Left renal pelvis (tissue), 4 donors: Measurements from ENCODE around the gene BDKRB2. TPM values are rescaled to one million over a fixed set of nuclear protein-coding genes. Genes with fewer than 3 reads are reported as not detected.
"Not testable (repeated sequence)": the region's sequence is repeated elsewhere in the genome, so short reads cannot be mapped to it uniquely, and the experiment has no call there.

Experiments used
- DNase-seq, 4 donors: peaks; one replicate each; pipeline ENCODE4 v3.0.0-alpha.2; 2013; ENCODE audit warnings: low read depth in 4 of 4, low spot score in 3 of 4
- polyA plus RNA-seq, 4 donors: library from polyadenylated mRNA; unstranded; fragments of 120-200 nt; gene quantifications; one replicate each; pipeline ENCODE4 v1.2.1, GENCODE V29; 2013; ENCODE audit not compliant: insufficient read length in 4 of 4

Gene BDKRB2
- polyA plus RNA-seq, 4 donors = 3.3 to 4.2 (median 3.4) TPM

DNA sequence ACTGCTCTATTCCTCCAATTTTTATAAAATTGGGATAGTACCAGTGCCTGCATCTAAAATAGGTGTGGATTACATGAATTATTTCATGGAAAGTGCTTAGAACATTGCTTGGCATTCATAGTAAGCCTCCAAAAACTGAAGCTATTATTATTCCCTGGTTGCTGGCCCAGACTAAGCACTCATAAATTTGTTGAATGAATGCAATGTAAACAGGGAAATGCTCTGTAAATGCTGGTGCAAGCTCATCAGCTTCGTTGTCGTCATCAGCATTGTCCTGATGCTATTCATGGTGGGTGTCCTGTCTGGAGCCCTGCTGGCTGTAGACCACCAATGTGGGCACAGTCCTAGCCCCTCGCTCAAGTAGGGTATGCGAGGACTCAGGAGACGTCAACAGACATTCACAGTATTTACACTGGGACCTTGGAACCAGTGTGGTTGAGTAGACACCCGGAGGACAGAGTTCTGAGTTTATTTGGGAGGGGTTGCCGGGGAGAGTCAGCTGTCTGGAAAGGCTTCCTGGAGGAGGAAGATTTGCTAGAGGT, 16.5 kb downstream of the BDKRB2 start:
- DNase-seq = no peak

DNA sequence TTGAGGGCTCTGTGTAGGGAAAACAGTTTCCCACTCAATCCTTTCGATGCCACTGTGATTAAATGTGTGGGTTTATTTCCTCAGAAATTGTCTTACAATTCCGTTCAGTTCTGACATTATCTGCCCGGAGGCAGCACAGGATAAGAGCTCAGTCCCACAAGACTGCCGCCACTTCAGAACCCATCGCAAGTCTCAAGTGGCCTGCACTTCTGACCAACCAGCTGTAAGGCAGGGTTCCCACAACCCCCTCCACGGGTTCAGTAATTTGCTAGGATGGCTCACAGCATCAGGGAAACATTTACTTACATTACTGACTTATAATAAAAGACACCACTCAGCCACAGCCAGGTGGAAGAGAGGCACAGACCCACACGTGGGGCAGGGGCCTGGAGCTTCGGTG, 17.2 kb downstream of the BDKRB2 start:
- DNase-seq = no peak

DNA sequence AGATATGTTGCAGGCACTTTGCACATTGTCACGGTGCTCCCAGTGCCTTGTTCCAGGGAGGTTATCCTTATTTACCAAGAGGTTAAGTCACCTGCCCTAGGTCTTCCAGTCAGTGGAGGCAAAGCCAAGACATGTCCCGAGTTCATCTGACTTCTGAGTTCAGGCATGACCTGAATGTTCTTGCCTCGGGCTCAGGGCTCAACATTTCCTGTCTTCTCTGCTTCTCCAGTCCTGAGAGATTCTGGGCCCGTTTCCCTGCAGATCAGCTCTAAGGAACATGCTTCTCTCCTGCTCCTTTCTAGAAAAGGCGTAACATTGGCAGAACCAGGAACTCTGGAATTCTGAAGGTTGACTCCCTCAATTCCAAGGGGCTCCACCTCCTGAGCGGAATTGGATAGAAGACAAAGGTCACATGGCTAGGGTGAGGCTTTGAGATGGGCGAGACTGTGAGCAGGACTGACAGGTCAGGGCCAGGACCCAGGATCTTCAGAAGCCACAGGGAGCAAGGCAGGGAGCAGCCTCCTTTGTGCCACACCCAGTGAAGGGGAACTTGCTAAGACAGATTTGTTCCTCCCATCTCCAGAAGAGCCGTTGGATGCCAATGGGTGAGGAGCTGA, 19.9 kb downstream of the BDKRB2 start:
- DNase-seq = no peak

DNA sequence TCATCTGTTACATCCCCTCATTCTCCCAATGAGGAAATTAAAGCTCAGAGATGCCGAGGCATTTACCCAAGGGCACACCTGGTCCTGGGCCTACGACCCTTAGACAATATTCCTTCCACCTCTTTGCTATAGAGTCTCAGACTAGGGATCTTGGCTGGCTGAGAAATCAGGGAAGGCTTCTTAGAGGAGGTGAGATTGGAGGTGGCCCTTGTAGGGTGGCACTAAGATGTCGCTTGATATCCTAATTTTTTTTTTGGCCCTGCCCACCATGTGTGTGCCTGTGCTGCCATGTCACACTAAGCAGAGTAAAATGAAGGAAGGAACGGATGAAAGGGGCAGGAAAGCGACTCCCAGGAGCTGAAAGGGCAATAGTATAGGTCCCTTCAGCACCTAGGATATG, 20.6 kb downstream of the BDKRB2 start:
- no peak for DNase-seq

DNA sequence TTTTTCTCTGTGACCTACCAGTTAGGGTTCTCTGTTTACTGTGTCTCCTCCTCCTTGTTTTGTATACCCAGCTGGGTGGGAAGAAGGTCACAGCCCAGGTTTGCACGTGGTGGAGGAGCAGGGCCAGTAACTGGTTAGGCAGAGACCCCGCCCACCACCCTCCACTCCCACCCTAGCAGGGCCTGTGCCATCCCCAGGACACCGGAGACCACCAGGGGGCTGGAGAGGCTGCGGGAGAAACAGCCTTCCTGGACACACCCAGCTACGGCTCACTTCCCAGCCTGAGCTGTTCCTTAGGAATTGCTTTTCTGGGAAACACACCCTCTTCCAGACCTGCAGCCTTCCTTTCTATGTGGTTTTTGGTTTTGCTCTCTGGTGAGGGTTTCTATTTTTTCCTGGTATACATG, 21.1 kb downstream of the BDKRB2 start:
- no peak for DNase-seq

DNA sequence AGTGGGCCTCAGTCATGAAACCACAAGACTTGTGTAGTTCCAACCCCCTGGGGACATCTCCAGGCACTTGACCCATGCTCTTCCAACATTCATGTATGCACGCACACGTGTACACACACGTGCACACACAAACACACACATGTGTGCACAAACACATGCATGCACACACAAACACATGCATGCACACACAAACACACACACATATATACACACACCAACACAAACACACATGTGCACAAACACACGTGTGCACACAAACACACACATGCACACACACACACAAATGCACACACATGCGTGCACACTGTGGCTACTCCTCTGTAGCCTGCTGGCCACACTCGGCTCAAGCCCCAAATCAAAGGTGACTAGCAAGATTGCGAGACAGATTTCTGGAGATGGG, 22.8 kb downstream of the BDKRB2 start:
- DNase-seq = no peak

DNA sequence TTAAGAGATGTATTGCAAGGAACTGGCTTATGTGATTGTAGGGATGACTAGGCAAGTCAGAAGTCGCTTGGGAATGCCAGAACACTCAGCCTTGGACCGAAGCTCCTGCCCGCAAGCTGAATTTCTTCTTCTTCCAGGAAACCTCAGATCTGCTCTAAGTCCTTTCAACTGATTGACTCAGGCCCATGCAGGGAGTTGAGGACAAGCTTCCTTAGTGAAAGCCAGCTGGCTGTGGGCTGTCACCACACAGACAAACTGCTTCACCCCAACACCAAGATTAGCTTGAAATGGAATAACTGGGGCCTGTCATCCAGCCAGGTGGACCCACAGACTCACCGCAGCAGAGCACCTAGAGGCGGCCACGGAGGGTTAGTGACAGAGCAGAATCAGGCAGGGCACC, 24.7 kb downstream of the BDKRB2 start:
- no peak for DNase-seq

DNA sequence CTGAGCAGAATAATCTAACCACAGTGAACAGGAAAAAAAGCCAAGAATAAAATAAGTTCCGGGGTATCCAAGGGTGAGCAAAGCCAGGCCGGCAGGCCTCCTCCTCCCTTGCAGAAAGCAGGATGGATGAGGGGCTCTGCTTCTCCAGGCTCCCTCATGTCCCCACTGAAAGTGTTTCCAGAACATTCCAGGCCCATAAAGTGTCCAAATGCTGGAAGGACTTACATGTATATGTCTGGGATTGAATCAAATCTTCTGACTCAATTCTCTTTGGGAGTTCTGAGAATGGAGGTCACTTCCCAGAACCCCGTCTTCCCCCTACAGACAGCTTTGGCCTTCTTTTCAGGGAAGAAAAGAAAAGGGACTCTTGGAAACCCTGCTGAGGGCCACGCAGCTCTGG, 26.4 kb downstream of the BDKRB2 start:
- no peak for DNase-seq

DNA sequence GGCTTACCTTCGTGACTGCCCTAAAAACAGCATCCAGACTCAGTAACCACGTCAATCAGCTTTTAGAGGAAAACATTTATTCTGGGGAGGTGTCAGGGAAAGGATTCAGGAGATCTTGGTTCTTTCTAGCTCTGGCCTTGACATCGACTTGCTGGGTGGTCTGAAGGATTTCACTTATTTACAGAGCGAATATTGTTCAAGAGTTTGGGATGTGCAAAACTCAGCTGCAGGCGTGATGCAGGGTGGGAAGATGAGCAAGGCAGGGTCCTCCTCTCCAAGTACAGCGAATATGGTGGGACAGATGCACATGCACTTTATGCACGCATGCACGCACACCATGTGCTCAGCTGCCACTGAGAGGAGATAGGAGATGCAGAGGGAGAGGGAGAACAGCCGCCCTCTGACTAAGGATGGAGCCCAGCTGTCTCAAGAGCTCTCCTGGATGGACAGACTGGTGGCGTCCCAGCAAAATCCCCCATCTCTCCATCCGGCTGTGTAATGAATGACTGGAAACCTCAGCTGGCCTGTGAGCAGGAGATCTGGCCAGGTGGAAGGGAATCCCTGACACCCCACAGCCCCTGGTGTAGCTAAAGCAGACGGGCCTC, 27.0 kb downstream of the BDKRB2 start:
- DNase-seq = no peak

DNA sequence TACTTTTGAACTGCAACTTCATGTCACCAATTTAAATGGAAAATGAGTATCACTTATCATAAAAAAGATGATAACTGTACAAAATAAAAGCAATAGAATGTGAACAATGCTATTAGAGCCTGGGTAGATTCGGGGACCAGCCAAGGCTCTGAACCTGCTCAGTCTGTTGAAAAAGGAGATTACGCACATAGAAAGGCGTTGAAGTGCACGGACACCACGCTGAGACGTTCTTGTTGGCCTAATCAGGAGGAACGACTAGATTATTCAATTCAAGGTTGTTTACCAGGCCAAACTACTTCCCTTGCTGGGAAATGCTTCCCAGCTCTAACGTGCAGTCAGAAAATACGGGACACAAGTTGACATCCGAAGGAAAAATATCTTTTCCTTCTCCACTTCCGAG, 27.9 kb downstream of the BDKRB2 start:
- DNase-seq = no peak

DNA sequence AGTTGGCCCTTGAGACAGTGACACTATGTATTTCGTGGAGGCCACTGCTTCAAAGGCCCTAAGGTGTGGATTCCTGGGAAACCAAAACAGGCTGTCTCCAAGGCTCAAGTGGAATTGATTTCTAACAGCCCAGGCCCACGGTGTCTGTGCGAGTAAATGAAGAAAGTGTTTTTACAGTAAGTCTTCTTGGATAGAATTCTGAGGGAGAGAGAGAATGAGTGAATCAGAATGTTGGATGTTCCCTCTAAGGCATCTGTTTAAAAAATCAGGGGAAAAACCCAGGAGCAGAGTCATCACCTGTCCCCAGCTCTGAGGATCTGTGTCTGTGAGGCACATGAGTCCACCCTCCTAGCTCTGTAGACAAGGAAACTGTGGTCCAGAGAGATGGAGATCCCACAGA, 29.0 kb downstream of the BDKRB2 start:
- DNase-seq = no peak

DNA sequence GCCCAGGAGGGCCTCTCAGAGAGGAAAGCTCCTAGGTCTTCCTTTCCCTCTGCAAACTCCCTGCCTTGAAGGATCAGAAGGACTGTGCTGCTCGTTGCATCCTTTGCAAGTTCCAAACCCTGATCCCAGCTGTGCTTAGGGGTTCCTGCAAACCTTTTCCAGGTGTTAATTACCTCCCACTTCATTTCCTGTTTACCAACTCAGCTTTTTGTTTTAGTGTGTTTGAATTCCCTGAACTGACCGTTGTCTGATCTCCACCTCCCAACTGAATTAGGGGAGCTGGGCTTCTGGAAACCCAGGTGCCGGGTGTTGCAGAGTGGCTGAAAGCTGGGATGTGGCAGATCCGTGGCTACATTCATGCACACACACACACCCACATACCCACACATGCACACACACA, 30.8 kb downstream of the BDKRB2 start:
- DNase-seq = no peak

DNA sequence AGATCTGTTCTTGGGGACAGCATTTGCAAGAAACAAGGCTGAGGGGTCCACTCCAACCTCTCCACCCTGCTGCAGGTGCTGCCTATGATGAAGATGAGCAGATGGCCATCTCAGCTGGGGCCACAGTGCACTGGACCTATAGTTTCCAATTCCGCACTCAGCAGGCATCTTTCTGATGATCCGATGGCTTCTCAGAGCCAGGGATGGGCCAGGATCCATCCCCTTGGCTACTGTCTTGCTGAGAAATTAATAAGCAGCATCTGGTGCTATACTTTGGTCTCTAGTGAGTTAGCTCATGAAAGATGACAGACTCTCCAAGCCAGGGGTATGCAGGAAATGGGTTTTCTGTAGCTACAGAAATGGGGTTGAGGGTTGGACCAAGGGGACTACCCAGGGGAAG, 33.0 kb downstream of the BDKRB2 start:
- no peak for DNase-seq

DNA sequence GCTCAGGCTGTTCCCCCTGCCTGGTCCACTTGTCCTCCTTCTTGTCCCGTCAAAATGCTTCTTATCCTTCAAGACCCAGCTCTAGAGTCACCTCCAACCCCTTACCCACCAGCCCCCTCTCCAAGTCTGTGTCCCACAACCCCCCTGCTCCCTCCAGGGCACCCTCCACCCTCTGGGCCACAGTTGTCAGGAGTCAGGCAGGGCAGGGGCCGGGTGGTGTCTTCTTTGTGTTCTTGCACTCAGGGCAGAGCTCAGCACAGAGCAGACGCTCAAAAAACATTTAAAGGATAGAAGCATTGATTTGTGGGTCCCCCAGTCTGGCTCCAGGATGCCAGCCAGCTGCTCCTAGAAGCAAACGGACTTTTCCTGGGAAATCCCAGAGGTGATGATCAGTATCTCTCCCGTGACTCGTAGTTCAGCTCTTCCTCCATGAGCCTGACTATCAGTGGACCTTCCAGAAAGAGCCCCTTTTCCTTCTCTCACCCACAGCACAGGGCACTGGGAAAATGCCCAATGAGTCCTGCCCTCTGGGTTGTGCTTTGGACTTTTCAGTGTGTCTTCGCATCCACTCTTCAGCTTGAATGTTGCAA, 34.1 kb downstream of the BDKRB2 start:
- no peak for DNase-seq

DNA sequence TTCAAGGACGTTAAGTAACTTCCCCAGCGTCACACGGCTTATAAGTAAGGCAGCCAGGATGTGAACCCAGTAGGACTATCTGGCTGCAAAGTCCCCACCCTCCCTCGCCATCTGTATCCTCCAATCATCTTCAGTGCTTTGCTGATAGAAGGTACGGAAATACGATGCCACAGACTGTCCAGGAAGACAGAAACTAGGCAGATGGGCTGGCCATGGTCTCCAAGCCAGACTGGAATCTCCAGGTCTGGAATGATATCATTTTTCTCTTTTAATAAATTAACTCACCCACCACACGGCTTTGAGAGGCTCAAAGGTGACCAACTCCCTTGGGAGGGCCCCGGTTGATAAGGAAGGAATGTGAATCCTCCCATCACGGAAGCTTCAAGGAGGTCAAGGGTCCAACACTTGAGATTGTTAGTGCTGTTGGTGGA, 35.1 kb downstream of the BDKRB2 start:
- no peak for DNase-seq

DNA sequence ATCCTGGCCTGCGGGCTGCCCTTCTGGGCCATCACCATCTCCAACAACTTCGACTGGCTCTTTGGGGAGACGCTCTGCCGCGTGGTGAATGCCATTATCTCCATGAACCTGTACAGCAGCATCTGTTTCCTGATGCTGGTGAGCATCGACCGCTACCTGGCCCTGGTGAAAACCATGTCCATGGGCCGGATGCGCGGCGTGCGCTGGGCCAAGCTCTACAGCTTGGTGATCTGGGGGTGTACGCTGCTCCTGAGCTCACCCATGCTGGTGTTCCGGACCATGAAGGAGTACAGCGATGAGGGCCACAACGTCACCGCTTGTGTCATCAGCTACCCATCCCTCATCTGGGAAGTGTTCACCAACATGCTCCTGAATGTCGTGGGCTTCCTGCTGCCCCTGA, 36.0 kb downstream of the BDKRB2 start:
- DNase-seq = no peak

DNA sequence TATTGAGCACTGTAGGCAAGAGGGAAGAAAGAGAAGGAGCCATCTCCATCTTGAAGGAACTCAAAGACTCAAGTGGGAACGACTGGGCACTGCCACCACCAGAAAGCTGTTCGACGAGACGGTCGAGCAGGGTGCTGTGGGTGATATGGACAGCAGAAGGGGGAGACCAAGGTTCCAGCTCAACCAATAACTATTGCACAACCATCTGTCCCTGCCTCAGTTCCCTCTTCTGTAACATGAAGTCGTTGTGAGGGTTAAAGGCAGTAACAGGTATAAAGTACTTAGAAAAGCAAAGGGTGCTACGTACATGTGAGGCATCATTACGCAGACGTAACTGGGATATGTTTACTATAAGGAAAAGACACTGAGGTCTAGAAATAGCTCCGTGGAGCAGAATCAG, 37.5 kb downstream of the BDKRB2 start:
- no peak for DNase-seq

DNA sequence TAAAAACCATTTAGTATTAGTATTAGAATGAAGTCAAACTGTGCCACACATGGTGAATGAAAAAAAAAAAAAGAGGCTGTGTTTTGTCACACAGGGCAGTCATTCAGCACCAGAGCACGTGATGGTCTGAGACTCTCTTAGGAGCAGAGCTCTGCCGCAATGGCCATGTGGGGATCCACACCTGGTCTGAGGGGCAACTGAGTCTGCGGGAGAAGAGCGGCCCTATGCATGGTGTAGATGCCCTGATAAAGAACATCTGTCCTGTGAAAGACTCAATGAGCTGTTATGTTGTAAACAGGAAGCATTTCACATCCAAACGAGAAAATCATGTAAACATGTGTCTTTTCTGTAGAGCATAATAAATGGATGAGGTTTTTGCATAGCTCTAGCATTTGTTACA, 39.1 kb downstream of the BDKRB2 start:
- DNase-seq = no peak

DNA sequence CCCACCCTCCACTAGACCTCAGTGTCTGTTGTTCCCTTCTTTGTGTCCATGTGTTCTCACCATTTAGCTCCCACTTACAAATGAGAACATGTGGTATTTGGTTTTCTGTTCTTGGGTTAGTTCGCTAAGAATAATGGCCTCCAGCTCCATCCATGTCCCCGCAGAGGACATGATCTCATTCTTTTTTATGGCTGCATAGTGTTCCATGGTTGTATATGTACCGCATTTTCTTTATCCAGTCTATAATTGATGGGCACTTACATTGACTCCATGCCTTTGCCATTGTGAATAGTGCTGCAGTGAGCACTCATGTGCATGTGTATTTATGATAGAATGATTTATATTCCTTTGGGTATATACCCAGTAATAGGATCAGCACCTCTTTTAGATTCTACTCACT, 40.4 kb downstream of the BDKRB2 start:
- not testable (repeated sequence) for DNase-seq

DNA sequence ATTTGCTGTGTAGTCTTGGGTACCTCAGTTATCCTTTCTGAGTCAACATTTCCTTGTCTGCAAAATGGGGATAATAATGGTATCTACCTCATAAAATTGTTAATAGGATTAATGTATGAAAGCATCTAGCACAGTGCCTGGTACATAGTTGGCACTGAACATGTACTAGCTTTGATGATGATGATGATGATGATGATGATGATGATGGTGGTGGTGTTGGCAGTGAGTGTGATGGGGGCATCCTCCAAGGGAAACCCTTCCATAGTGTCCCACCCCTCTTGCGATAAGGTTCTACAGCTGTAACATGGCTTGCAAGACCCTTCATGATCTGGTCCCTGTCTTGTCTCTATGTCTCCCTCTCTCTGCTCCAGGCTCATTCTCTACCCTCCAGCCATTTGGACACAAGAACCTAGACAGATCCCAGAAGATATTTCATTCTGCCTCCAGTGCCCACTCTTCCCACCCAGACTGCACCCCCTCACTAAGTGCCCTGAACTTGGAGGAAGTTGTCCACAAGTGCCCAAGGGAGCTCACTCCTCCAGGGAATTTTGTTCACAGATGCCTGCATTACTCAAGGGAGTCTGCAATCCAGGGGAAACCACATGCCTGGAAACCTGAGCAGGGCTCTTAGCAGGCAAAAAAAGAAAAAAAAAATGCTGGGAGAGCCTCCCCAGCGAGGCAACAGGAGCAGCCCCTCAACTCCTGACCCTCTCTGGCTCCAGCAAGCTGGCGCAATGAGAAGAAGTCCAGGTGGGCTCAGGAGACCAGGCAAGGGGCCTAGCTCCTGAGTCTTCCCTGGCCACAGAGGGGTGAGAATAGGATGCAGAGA, 41.3 kb downstream of the BDKRB2 start:
- DNase-seq = no peak

DNA sequence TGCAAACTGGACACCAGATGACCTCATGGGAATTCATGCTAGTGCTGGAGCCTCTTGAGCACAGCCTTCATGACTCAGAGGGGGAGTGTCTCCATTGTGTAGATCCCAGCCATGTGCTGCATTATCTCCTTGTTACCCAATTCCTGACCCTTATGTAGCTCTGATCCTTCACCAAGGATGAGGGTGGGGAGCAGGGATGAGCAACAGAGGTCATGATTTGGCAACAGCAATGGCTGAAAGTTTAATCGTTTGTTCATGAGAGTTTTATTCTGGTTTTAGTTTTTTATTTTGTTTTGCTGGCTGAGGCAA, 41.9 kb downstream of the BDKRB2 start:
- DNase-seq = no peak

DNA sequence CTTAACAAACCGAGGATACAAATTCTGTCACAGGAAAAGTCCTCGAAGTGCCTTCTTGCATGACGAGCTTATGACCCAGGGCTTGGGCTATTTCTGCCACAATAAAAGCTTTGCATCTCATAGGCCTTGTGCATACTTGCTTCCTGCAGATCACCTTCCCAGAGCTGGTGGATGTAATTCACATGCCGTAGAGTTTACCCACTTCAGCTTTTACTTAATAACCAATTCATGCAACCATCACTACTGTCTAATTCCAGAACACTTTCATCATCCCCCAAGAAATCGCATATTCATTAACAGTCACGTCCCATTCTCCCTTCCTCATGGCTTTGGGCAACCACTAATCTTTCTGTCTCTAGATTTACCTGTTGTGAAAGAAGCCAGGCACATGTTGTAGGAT, 42.4 kb downstream of the BDKRB2 start:
- no peak for DNase-seq
